WTC11 (cell line): Measurements from ENCODE around the gene HIP1R. TPM values are rescaled to one million over a fixed set of nuclear protein-coding genes. Genes with fewer than 3 reads are reported as not detected.

ENCODE experiments used
- ATAC-seq: fragments of 200-7000 bp; cut with Tn5 transposase; 2 replicates; pipeline ENCODE4 v1.10.0; 2021; ENCODE audit warnings: mild to moderate bottlenecking, moderate library complexity
- CTCF ChIA-PET: fragments of 300-600 bp; sonication (Branson Sonifier 250); formaldehyde crosslinking; loops from one replicate; lab custom pipeline; 2021; ENCODE audit warnings: antibody characterized with exemption; lab: Charles Lee
- POLR2A ChIA-PET: fragments of 350-600 bp; sonication (Branson Sonifier 250); formaldehyde crosslinking; loops from one replicate; lab custom pipeline; 2021; ENCODE audit warnings: antibody characterized with exemption; lab: Charles Lee
- DNase-seq: peaks from one replicate; pipeline ENCODE4 v3.0.0; 2021; ENCODE audit warnings: low spot score
- H3K27ac Mint-ChIP-seq: 2 replicates; pipeline ENCODE4 v1.8.0; 2021; ENCODE audit warnings: mixed read lengths
- H3K27me3 Mint-ChIP-seq: 2 replicates; pipeline ENCODE4 v1.8.0; 2021; ENCODE audit warnings: low read depth, mild to moderate bottlenecking, moderate library complexity, mixed read lengths
- H3K36me3 Mint-ChIP-seq: 2 replicates; pipeline ENCODE4 v1.8.0; 2021; ENCODE audit warnings: mixed read lengths
- H3K4me1 Mint-ChIP-seq: 2 replicates; pipeline ENCODE4 v1.8.0; 2022; ENCODE audit warnings: mixed read lengths
- H3K4me3 Mint-ChIP-seq: 2 replicates; pipeline ENCODE4 v1.8.0; 2021; ENCODE audit warnings: mild to moderate bottlenecking, moderate library complexity, mixed read lengths
- H3K9me3 Mint-ChIP-seq: 2 replicates; pipeline ENCODE4 v1.8.0; 2021; ENCODE audit warnings: mixed read lengths
- EMX1 ChIP-seq: fragments of 250-450 bp; sonication (Bioruptor Pico); IDR thresholded peaks from 2 replicates; pipeline ENCODE4 v1.8.0; 2021; ENCODE audit warnings: mild to moderate bottlenecking
- ESRRA ChIP-seq: sonication (generic); formaldehyde crosslinking; IDR thresholded peaks from 2 replicates; pipeline ENCODE4 v1.8.1; 2022; ENCODE audit warnings: mild to moderate bottlenecking, missing genetic modification reagents, borderline replicate concordance
- FOXP1 ChIP-seq: sonication (generic); formaldehyde crosslinking; IDR thresholded peaks from 2 replicates; pipeline ENCODE4 v1.8.0; 2022; ENCODE audit warnings: missing genetic modification reagents, mild to moderate bottlenecking, moderate library complexity, borderline replicate concordance
- GABPB1 ChIP-seq: sonication (generic); formaldehyde crosslinking; IDR thresholded peaks from 2 replicates; pipeline ENCODE4 v1.8.1; 2023; ENCODE audit warnings: mild to moderate bottlenecking, missing genetic modification reagents
- IRF2 ChIP-seq: sonication (generic); formaldehyde crosslinking; IDR thresholded peaks from 2 replicates; pipeline ENCODE4 v1.8.0; 2022; ENCODE audit warnings: low read depth, missing genetic modification reagents, borderline replicate concordance
- MYBL2 ChIP-seq: sonication (generic); formaldehyde crosslinking; IDR thresholded peaks from 2 replicates; pipeline ENCODE4 v1.8.1; 2023; ENCODE audit warnings: mild to moderate bottlenecking, moderate library complexity, missing genetic modification reagents
- NR2C2 ChIP-seq: sonication (generic); formaldehyde crosslinking; IDR thresholded peaks from 2 replicates; pipeline ENCODE4 v1.8.0; 2022; ENCODE audit warnings: mild to moderate bottlenecking, missing genetic modification reagents
- RORB ChIP-seq: fragments of 250-450 bp; sonication (Bioruptor Pico); IDR thresholded peaks from 2 replicates; pipeline ENCODE4 v1.9.0; 2021; ENCODE audit warnings: mild to moderate bottlenecking
- TCF7 ChIP-seq: sonication (generic); formaldehyde crosslinking; IDR thresholded peaks from 2 replicates; pipeline ENCODE4 v1.8.0; 2022; ENCODE audit warnings: mild to moderate bottlenecking, low read depth, missing genetic modification reagents, moderate library complexity
- ZNF416 ChIP-seq: fragments of 250-450 bp; sonication (Bioruptor Pico); IDR thresholded peaks from 2 replicates; pipeline ENCODE4 v1.9.0; 2021; ENCODE audit warnings: mild to moderate bottlenecking, inconsistent platforms
- total RNA-seq: library from RNA; stranded (reverse); gene quantifications from 3 replicates; pipeline ENCODE4 v1.2.3, GENCODE V29; 2021
- TF ChIP-seq, protein P1 (sequence below): fragments of 250-450 bp; sonication (Bioruptor Pico); IDR thresholded peaks from 2 replicates; pipeline ENCODE4 v1.9.0; 2021; ENCODE audit warnings: mild to moderate bottlenecking, borderline replicate concordance
- TF ChIP-seq, protein P2 (sequence below): sonication (generic); formaldehyde crosslinking; IDR thresholded peaks from 2 replicates; pipeline ENCODE4 v1.8.1; 2022; ENCODE audit warnings: mild to moderate bottlenecking, missing genetic modification reagents, moderate library complexity, borderline replicate concordance
- TF ChIP-seq, protein P3 (sequence below): sonication (generic); formaldehyde crosslinking; IDR thresholded peaks from 2 replicates; pipeline ENCODE4 v1.8.1; 2023; ENCODE audit warnings: mild to moderate bottlenecking, missing genetic modification reagents, moderate library complexity
- TF ChIP-seq, protein P4 (sequence below): fragments of 250-450 bp; sonication (Bioruptor Pico); IDR thresholded peaks from 2 replicates; pipeline ENCODE4 v2.1.2; 2022; ENCODE audit warnings: mild to moderate bottlenecking, moderate library complexity
- TF ChIP-seq, protein P5 (sequence below): sonication (generic); formaldehyde crosslinking; IDR thresholded peaks from 2 replicates; pipeline ENCODE4 v1.8.1; 2022; ENCODE audit warnings: missing genetic modification reagents, borderline replicate concordance
- TF ChIP-seq, protein P6 (sequence below): sonication (generic); formaldehyde crosslinking; IDR thresholded peaks from 2 replicates; pipeline ENCODE4 v1.8.0; 2022; ENCODE audit warnings: mild to moderate bottlenecking, missing genetic modification reagents
- TF ChIP-seq, protein P7 (sequence below): sonication (generic); formaldehyde crosslinking; IDR thresholded peaks from 2 replicates; pipeline ENCODE4 v1.8.0; 2022; ENCODE audit warnings: mild to moderate bottlenecking, missing genetic modification reagents
- TF ChIP-seq, protein P8 (sequence below): fragments of 250-450 bp; sonication (Bioruptor Pico); IDR thresholded peaks from 2 replicates; pipeline ENCODE4 v1.8.0; 2021; ENCODE audit warnings: mild to moderate bottlenecking

HIP1R gene
- total RNA-seq, 1 experiment from 2014 or later, result 45.2 TPM

DNA sequence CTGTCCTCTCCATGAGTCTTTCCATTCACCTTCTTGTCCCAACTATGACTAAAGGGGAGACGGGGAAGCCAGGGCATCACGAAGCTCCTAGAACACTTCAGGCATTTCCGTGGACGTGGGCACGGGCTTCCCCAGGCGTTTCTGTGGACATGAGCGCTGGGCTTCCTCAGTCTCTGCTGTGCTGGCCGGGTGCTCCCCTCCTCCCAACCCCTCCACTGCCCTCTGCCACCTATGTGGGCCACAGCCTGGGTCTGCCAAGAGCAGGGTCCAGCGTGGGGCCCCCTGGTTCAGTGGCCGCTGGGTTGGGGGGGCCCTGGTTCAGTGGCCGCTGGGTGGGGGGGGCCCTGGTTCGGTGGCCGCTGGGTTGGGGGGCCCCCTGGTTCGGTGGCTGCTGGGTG, 14.8 kb downstream of the HIP1R start (continued):
- TF ChIP-seq, protein P1, sequence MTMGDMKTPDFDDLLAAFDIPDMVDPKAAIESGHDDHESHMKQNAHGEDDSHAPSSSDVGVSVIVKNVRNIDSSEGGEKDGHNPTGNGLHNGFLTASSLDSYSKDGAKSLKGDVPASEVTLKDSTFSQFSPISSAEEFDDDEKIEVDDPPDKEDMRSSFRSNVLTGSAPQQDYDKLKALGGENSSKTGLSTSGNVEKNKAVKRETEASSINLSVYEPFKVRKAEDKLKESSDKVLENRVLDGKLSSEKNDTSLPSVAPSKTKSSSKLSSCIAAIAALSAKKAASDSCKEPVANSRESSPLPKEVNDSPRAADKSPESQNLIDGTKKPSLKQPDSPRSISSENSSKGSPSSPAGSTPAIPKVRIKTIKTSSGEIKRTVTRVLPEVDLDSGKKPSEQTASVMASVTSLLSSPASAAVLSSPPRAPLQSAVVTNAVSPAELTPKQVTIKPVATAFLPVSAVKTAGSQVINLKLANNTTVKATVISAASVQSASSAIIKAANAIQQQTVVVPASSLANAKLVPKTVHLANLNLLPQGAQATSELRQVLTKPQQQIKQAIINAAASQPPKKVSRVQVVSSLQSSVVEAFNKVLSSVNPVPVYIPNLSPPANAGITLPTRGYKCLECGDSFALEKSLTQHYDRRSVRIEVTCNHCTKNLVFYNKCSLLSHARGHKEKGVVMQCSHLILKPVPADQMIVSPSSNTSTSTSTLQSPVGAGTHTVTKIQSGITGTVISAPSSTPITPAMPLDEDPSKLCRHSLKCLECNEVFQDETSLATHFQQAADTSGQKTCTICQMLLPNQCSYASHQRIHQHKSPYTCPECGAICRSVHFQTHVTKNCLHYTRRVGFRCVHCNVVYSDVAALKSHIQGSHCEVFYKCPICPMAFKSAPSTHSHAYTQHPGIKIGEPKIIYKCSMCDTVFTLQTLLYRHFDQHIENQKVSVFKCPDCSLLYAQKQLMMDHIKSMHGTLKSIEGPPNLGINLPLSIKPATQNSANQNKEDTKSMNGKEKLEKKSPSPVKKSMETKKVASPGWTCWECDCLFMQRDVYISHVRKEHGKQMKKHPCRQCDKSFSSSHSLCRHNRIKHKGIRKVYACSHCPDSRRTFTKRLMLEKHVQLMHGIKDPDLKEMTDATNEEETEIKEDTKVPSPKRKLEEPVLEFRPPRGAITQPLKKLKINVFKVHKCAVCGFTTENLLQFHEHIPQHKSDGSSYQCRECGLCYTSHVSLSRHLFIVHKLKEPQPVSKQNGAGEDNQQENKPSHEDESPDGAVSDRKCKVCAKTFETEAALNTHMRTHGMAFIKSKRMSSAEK (CRISPR knock-in tag), result no peak
- TF ChIP-seq MYBL2, result no peak
- TF ChIP-seq, protein P2, sequence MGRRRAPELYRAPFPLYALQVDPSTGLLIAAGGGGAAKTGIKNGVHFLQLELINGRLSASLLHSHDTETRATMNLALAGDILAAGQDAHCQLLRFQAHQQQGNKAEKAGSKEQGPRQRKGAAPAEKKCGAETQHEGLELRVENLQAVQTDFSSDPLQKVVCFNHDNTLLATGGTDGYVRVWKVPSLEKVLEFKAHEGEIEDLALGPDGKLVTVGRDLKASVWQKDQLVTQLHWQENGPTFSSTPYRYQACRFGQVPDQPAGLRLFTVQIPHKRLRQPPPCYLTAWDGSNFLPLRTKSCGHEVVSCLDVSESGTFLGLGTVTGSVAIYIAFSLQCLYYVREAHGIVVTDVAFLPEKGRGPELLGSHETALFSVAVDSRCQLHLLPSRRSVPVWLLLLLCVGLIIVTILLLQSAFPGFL (CRISPR knock-in tag), result no peak

DNA sequence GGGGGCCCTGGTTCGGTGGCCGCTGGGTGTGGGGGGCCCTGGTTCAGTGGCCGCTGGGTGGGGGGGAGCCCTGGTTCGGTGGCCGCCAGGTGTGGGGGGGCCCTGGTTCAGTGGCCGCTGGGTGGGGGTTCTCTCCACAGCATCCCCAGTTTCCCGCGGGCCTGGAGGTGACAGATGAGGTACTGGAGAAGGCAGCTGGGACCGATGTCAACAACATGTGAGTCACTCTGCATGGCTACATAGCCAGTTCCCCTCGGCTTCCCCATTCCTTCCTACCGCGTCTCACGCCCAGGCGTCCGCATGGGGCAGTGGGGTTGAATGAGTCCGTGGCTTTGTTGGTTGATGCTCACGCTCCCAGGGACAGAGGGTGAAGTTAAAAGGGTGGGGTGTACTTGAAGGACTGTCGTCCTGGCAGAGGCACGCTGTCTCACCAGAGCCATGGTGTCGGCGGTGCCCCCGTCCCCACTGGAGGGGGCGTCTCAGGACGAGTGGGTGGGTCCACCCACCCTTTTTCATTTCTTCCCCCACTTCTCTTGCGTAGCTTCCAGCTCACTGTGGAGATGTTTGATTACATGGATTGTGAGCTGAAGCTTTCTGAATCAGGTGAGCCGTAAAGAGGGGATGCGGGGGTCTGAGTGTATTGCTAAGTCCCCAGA, 15.6 kb downstream of the HIP1R start:
- peaks cover 4% of the 10 kb centered on the region; the same call in 1 of the 2 replicates for H3K4me1 Mint-ChIP-seq
- no peaks in the 10 kb centered on the region for H3K27me3 Mint-ChIP-seq
- H3K27ac Mint-ChIP-seq, result no peak overlapping the region
- POLR2A ChIA-PET, result interaction anchor here (0.6 kb wide), 1 partner anchor 28 kb away, joined by 5 read pairs; no protein-coding TSS in a partner anchor
- TF ChIP-seq TCF7, result no peak
- TF ChIP-seq, protein P3, sequence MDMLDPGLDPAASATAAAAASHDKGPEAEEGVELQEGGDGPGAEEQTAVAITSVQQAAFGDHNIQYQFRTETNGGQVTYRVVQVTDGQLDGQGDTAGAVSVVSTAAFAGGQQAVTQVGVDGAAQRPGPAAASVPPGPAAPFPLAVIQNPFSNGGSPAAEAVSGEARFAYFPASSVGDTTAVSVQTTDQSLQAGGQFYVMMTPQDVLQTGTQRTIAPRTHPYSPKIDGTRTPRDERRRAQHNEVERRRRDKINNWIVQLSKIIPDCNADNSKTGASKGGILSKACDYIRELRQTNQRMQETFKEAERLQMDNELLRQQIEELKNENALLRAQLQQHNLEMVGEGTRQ, result no peak
- TF ChIP-seq MYBL2, result no peak
- no peak for TF ChIP-seq NR2C2 (CRISPR knock-in tag)
- TF ChIP-seq RORB (CRISPR knock-in tag), result no peak
- TF ChIP-seq ZNF416 (CRISPR knock-in tag), result no peak
- TF ChIP-seq IRF2 (CRISPR knock-in tag), result no peak
- TF ChIP-seq, protein P4, sequence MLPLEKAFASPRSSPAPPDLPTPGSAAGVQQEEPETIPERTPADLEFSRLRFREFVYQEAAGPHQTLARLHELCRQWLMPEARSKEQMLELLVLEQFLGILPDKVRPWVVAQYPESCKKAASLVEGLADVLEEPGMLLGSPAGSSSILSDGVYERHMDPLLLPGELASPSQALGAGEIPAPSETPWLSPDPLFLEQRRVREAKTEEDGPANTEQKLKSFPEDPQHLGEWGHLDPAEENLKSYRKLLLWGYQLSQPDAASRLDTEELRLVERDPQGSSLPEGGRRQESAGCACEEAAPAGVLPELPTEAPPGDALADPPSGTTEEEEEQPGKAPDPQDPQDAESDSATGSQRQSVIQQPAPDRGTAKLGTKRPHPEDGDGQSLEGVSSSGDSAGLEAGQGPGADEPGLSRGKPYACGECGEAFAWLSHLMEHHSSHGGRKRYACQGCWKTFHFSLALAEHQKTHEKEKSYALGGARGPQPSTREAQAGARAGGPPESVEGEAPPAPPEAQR (CRISPR knock-in tag), result no peak
- no peak for DNase-seq
- ATAC-seq, result no peak
- no peaks in the 10 kb centered on the region for H3K36me3 Mint-ChIP-seq
- no peaks in the 10 kb centered on the region for H3K9me3 Mint-ChIP-seq
- no peak overlapping the region for H3K4me3 Mint-ChIP-seq
- CTCF ChIA-PET, result interaction anchor here (1.4 kb wide), 1 partner anchor 10 kb away, joined by 4 read pairs; no protein-coding TSS in a partner anchor

DNA sequence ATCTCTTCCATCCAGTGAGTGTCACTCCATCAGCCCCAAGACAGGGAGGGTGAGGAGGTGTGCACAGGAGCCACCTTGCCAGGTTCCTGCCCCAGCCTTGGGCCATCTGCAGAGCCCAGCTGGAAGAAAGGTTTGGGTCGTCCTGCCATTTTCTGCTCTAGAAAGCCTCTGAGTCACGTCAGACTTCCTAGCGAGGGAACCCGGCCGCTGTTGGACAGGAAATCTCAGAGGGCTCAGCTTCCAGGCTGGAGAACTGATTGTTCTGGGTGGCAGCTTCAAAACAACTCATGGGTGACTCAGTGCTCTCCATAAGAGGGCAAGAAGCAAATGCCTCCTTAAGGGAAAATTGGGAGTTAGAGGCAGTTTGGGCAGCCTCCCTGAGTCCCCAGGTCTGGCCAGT, 16.6 kb downstream of the HIP1R start:
- DNase-seq (no peak), ATAC-seq (no peak)
- Mint-ChIP-seq H3K36me3 (no peaks in the 10 kb centered on the region), H3K4me1 (peaks cover 4% of the 10 kb centered on the region; the same call in 1 of the 2 replicates), H3K4me3 (no peak overlapping the region), H3K9me3 (no peaks in the 10 kb centered on the region), H3K27ac (no peak overlapping the region), H3K27me3 (no peaks in the 10 kb centered on the region)
- ChIA-PET CTCF (interaction anchor here (0.5 to 1.4 kb wide), 2 partner anchors 9 to 267 kb away, joined by 3 to 4 read pairs; no protein-coding TSS in a partner anchor), POLR2A (no interaction called here)
- TF ChIP-seq ESRRA (CRISPR knock-in tag) (no peak), NR2C2 (CRISPR knock-in tag) (no peak), EMX1 (no peak), GABPB1 (CRISPR knock-in tag) (no peak), FOXP1 (no peak)
- TF ChIP-seq, protein P5, sequence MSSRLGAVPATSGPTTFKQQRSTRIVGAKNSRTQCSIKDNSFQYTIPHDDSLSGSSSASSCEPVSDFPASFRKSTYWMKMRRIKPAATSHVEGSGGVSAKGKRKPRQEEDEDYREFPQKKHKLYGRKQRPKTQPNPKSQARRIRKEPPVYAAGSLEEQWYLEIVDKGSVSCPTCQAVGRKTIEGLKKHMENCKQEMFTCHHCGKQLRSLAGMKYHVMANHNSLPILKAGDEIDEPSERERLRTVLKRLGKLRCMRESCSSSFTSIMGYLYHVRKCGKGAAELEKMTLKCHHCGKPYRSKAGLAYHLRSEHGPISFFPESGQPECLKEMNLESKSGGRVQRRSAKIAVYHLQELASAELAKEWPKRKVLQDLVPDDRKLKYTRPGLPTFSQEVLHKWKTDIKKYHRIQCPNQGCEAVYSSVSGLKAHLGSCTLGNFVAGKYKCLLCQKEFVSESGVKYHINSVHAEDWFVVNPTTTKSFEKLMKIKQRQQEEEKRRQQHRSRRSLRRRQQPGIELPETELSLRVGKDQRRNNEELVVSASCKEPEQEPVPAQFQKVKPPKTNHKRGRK (CRISPR knock-in tag), result no peak
- TF ChIP-seq, protein P6, sequence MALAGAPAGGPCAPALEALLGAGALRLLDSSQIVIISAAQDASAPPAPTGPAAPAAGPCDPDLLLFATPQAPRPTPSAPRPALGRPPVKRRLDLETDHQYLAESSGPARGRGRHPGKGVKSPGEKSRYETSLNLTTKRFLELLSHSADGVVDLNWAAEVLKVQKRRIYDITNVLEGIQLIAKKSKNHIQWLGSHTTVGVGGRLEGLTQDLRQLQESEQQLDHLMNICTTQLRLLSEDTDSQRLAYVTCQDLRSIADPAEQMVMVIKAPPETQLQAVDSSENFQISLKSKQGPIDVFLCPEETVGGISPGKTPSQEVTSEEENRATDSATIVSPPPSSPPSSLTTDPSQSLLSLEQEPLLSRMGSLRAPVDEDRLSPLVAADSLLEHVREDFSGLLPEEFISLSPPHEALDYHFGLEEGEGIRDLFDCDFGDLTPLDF, result no peak
- TF ChIP-seq, protein P7, sequence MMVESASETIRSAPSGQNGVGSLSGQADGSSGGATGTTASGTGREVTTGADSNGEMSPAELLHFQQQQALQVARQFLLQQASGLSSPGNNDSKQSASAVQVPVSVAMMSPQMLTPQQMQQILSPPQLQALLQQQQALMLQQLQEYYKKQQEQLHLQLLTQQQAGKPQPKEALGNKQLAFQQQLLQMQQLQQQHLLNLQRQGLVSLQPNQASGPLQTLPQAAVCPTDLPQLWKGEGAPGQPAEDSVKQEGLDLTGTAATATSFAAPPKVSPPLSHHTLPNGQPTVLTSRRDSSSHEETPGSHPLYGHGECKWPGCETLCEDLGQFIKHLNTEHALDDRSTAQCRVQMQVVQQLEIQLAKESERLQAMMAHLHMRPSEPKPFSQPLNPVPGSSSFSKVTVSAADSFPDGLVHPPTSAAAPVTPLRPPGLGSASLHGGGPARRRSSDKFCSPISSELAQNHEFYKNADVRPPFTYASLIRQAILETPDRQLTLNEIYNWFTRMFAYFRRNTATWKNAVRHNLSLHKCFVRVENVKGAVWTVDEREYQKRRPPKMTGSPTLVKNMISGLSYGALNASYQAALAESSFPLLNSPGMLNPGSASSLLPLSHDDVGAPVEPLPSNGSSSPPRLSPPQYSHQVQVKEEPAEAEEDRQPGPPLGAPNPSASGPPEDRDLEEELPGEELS (CRISPR knock-in tag), result no peak
- TF ChIP-seq, protein P8, sequence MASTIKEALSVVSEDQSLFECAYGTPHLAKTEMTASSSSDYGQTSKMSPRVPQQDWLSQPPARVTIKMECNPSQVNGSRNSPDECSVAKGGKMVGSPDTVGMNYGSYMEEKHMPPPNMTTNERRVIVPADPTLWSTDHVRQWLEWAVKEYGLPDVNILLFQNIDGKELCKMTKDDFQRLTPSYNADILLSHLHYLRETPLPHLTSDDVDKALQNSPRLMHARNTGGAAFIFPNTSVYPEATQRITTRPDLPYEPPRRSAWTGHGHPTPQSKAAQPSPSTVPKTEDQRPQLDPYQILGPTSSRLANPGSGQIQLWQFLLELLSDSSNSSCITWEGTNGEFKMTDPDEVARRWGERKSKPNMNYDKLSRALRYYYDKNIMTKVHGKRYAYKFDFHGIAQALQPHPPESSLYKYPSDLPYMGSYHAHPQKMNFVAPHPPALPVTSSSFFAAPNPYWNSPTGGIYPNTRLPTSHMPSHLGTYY (CRISPR knock-in tag), result no peak
